Astrocyte (in vitro differentiated cells and primary cell): Measurements from ENCODE around the gene SDK1.

ENCODE experiments used
- EZH2 ChIP-seq: IDR thresholded peaks from 2 replicates; pipeline ENCODE4 v1.6.1; 2012; ENCODE audit warnings: mild to moderate bottlenecking, low read length, inconsistent platforms; ENCODE audit not compliant: insufficient read depth
- TF ChIP-seq, protein P1 (sequence below): IDR thresholded peaks from 2 replicates; pipeline ENCODE4 v1.5.1; 2011; ENCODE audit warnings: low read depth, mild to moderate bottlenecking, inconsistent platforms, low read length, moderate library complexity; ENCODE audit not compliant: insufficient read depth

DNA sequence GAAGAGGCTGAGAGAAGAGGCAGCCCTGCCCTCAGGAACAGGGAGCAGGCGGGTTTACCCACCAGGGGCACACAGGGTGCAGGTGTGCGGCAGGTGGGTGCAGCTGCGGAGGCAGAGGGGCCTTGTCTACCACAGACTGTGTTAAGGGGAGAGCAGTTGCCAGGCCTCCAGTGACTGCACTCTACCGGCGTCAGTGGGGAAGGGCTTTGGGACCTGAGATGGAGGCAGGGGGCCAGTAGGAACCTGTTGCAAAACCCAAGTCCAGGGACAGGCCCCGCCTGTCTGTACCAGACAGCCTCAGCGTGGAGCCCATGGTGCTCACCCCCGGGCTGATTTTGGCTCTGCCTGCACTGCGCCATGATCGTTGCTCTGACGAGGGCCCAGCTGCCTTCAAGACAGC is 873.4 kb downstream of the SDK1 start:
- TF ChIP-seq, protein P1, sequence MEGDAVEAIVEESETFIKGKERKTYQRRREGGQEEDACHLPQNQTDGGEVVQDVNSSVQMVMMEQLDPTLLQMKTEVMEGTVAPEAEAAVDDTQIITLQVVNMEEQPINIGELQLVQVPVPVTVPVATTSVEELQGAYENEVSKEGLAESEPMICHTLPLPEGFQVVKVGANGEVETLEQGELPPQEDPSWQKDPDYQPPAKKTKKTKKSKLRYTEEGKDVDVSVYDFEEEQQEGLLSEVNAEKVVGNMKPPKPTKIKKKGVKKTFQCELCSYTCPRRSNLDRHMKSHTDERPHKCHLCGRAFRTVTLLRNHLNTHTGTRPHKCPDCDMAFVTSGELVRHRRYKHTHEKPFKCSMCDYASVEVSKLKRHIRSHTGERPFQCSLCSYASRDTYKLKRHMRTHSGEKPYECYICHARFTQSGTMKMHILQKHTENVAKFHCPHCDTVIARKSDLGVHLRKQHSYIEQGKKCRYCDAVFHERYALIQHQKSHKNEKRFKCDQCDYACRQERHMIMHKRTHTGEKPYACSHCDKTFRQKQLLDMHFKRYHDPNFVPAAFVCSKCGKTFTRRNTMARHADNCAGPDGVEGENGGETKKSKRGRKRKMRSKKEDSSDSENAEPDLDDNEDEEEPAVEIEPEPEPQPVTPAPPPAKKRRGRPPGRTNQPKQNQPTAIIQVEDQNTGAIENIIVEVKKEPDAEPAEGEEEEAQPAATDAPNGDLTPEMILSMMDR = no peak
- TF ChIP-seq EZH2 = no peak
